ENCODE measurements around the gene BID. TPM values are rescaled to one million over a fixed set of nuclear protein-coding genes. Genes with fewer than 3 reads are reported as not detected.
A peak's percentile ranks its signal among the peaks of the same experiment; 100 is the strongest.
"Not testable (repeated sequence)": the region's sequence is repeated elsewhere in the genome, so short reads cannot be mapped to it uniquely, and the experiment has no call there.

The BID gene
- total RNA-seq, 4 donors from 2014 or later, result 16.5 to 35.1 (median 27.5) TPM

- Histone ChIP-seq H3K4me3 (no peak overlapping the region), H3K27me3 (no peaks in the 10 kb centered on the region), H3K36me3 (peaks cover 0 to 25% (median 0%) of the 10 kb centered on the region in 3 donors), H3K4me1 (peaks cover 0 to 11% (median 0%) of the 10 kb centered on the region in 4 donors), H3K27ac (peak overlapping the region in 3 of 4 donors; percentile 26 to 73 (median 47)), H3K9me3 (no peaks in the 10 kb centered on the region)
- no peak for DNase-seq
- TF ChIP-seq CTCF (IDR thresholded peaks at IDR 0.05) (no peak), POLR2A (IDR thresholded peaks at IDR 0.05) (no peak)
Measured at GRCh38 chr22:17705546-17705945, 68.7 kb downstream of the BID start.

- H3K9me3 ChIP-seq, result no peaks in the 10 kb centered on the region
- peaks cover 0 to 25% (median 0%) of the 10 kb centered on the region in 3 donors for H3K36me3 ChIP-seq
- H3K4me1 ChIP-seq, result peaks cover 0 to 11% (median 0%) of the 10 kb centered on the region in 4 donors
- H3K27ac ChIP-seq, result no peak overlapping the region
- TF ChIP-seq CTCF (IDR thresholded peaks at IDR 0.05), result no peak
- no peak for TF ChIP-seq POLR2A (IDR thresholded peaks at IDR 0.05)
- no peaks in the 10 kb centered on the region for H3K27me3 ChIP-seq
- DNase-seq, result no peak
- H3K4me3 ChIP-seq, result no peak overlapping the region
Measured at GRCh38 chr22:17703811-17704210, 70.5 kb downstream of the BID start.

- Histone ChIP-seq H3K27me3 (no peaks in the 10 kb centered on the region), H3K27ac (no peak overlapping the region), H3K4me1 (peaks cover 0 to 2% (median 0%) of the 10 kb centered on the region in 4 donors), H3K36me3 (peaks cover 0 to 25% (median 0%) of the 10 kb centered on the region in 3 donors), H3K4me3 (no peak overlapping the region), H3K9me3 (no peaks in the 10 kb centered on the region)
- DNase-seq, result no peak
- TF ChIP-seq CTCF (IDR thresholded peaks at IDR 0.05), result no peak
- no peak for TF ChIP-seq POLR2A (IDR thresholded peaks at IDR 0.05)
Measured at GRCh38 chr22:17700778-17701177, 73.5 kb downstream of the BID start.

- DNase-seq, result no peak
- Histone ChIP-seq H3K27ac (no peak overlapping the region), H3K4me1 (no peaks in the 10 kb centered on the region), H3K4me3 (no peak overlapping the region), H3K27me3 (no peaks in the 10 kb centered on the region), H3K36me3 (peaks cover 0 to 25% (median 0%) of the 10 kb centered on the region in 3 donors), H3K9me3 (no peaks in the 10 kb centered on the region)
- TF ChIP-seq CTCF (IDR thresholded peaks at IDR 0.05) (no peak), POLR2A (IDR thresholded peaks at IDR 0.05) (no peak)
Measured at GRCh38 chr22:17699696-17700340, 74.5 kb downstream of the BID start.

- H3K9me3 ChIP-seq, result no peaks in the 10 kb centered on the region
- TF ChIP-seq POLR2A (IDR thresholded peaks at IDR 0.05) (no peak), CTCF (IDR thresholded peaks at IDR 0.05) (no peak)
- H3K4me1 ChIP-seq, result no peaks in the 10 kb centered on the region
- no peaks in the 10 kb centered on the region for H3K27me3 ChIP-seq
- peaks cover 0 to 19% (median 0%) of the 10 kb centered on the region in 3 donors for H3K36me3 ChIP-seq
- H3K4me3 ChIP-seq, result no peak overlapping the region
- H3K27ac ChIP-seq, result no peak overlapping the region
- DNase-seq, result no peak
Measured at GRCh38 chr22:17698948-17699347, 75.3 kb downstream of the BID start.

- not testable (repeated sequence) for H3K4me3 ChIP-seq, H3K9me3 ChIP-seq, H3K27me3 ChIP-seq, H3K27ac ChIP-seq, DNase-seq, H3K4me1 ChIP-seq
- peaks cover 0 to 13% (median 0%) of the 10 kb centered on the region in 3 donors for H3K36me3 ChIP-seq
Measured at GRCh38 chr22:17698276-17698675, 76.0 kb downstream of the BID start.

GRCh38 chr22:17697196-17697595 is 77.1 kb downstream of the BID start:
- H3K27me3 ChIP-seq, DNase-seq, H3K9me3 ChIP-seq, H3K4me1 ChIP-seq, H3K4me3 ChIP-seq, H3K36me3 ChIP-seq, H3K27ac ChIP-seq: not testable (repeated sequence)

Data from Peyer's patch (tissue), 4 donors.